PFSK-1 (cell line): ENCODE results near the gene NPHP1.

Source experiments
- POLR2AphosphoS5 ChIP-seq: IDR thresholded peaks from 2 replicates; pipeline ENCODE4 v1.6.1; 2012; ENCODE audit warnings: low read depth, mild to moderate bottlenecking, control low read depth, low read length, moderate library complexity
- REST ChIP-seq, 2 experiments: IDR thresholded peaks; 2 replicates each; pipeline versions ENCODE4 v1.6.1 to v1.8.0; 2011 to 2012; ENCODE audit warnings: low read depth in 2 of 2, low read length in 2 of 2, control low read depth in 1 of 2, inconsistent platforms in 1 of 2, mild to moderate bottlenecking in 1 of 2, moderate library complexity in 1 of 2; ENCODE audit not compliant: insufficient read depth in 1 of 2
- TAF1 ChIP-seq: IDR thresholded peaks from 2 replicates; pipeline ENCODE4 v1.6.1; 2012; ENCODE audit warnings: low read length, control low read depth, borderline replicate concordance; ENCODE audit not compliant: insufficient read depth

- no peak for TF ChIP-seq POLR2AphosphoS5
- no peak for TF ChIP-seq TAF1
- TF ChIP-seq REST (IDR thresholded peaks at IDR 0.05; ENCODE audit: insufficient read depth in 1 of 2, low read depth in 2 of 2, low read length in 2 of 2), result no peak
Observed at GRCh38 chr2:110101901-110102803, 102.7 kb downstream of the NPHP1 start.
